Bronchial epithelial cell (primary cell): ENCODE data around the gene RNASEH1. TPM values are rescaled to one million over a fixed set of nuclear protein-coding genes. Genes with fewer than 3 reads are reported as not detected.

ENCODE experiments used
- DNase-seq: peaks from one replicate; pipeline ENCODE4 v3.0.0-alpha.2; 2010; ENCODE audit warnings: low read depth
- FAIRE-seq: peaks from 2 replicates; lab custom pipeline; 2011; peaks lifted over from hg19 to GRCh38; lab: Jason Lieb, UNC
- H3K27me3 ChIP-seq: 2 replicates; pipeline ENCODE4 v1.5.1; 2011; ENCODE audit warnings: low read length; ENCODE audit not compliant: control insufficient read depth, insufficient read depth
- H3K36me3 ChIP-seq: 2 replicates; pipeline ENCODE4 v1.5.1; 2011; ENCODE audit warnings: low read length; ENCODE audit not compliant: control insufficient read depth, insufficient read depth
- H3K4me3 ChIP-seq: 2 replicates; pipeline ENCODE4 v1.5.1; 2011; ENCODE audit warnings: mild to moderate bottlenecking, low read depth, low read length, control low read depth
- CTCF ChIP-seq: IDR thresholded peaks from 2 replicates; pipeline ENCODE4 v1.5.1; 2011; ENCODE audit warnings: mild to moderate bottlenecking, moderate library complexity, low read length, control low read depth, inconsistent platforms; ENCODE audit not compliant: insufficient read depth, severe bottlenecking
- total RNA-seq: library from RNA; depleted of rRNA; stranded (reverse); fragments of >200 nt; gene quantifications from 2 replicates; pipeline ENCODE4 v1.2.1, GENCODE V29; 2014

The RNASEH1 gene
- total RNA-seq, 1 donor from 2014 or later = 51.9 TPM

GRCh38 chr2:3523551-3524041 is 34.5 kb downstream of the RNASEH1 start:
- Histone ChIP-seq H3K36me3 (no peaks in the 10 kb centered on the region), H3K27me3 (no peaks in the 10 kb centered on the region), H3K4me3 (no peak overlapping the region)
- FAIRE-seq = no peak
- TF ChIP-seq CTCF = no peak
- DNase-seq = peak; percentile 39

DNA sequence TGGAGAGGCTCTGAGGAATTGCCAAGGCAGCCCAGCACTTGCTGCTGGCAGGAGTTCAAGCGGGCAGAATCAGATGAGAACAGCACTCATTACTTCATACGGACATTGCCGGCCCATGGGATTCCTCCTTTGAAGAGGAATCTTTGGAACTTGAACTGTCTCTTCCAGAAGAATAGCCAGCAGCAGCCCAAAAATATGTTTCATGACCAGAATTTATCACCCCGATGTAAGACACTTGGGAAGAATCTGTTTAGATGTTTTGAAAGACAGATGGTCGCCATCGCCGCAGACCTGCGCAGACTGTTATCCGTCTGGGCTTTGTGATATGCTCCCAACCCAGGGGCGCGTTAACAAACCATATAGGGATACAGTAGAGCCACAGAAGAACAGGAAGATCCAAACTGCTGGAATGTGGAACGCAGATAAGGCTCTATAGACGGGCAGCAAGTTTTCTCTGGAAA is 35.1 kb downstream of the RNASEH1 start:
- DNase-seq (no peak), FAIRE-seq (no peak)
- Histone ChIP-seq H3K27me3 (no peaks in the 10 kb centered on the region), H3K4me3 (no peak overlapping the region), H3K36me3 (no peaks in the 10 kb centered on the region)
- TF ChIP-seq CTCF = no peak

DNA sequence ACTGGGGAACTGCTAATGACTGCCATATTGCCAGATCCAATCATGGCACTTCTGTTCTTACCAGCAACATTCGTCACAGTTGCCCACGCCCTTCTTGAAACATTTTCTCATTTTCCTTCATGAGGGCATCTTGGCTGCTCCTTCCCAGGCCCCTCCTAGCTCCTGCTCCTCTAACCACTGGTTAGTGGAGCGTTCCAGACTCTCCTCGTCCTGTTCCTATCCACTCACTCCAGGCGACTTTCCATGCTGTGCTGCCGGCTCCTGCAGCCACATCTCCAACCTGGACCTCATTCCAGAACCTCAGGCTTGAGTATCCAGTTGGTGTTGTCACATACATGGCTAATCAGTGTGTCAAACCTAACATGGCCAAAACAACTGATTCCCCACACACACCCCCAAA is 37.5 kb downstream of the RNASEH1 start:
- DNase-seq (no peak), FAIRE-seq (no peak)
- Histone ChIP-seq H3K27me3 (no peaks in the 10 kb centered on the region), H3K4me3 (no peak overlapping the region), H3K36me3 (no peaks in the 10 kb centered on the region)
- TF ChIP-seq CTCF = no peak

GRCh38 chr2:3519255-3520205 is 38.6 kb downstream of the RNASEH1 start, which contains the start of gene ADI1:
ADI1 (minus strand) TSS chr2:3519531; CDS start chr2:3519487, 44 bp downstream.
- Histone ChIP-seq H3K4me3 (peak within 1 kb of the TSS; percentile 88), H3K36me3 (no peaks in the 10 kb centered on the region), H3K27me3 (no peaks in the 10 kb centered on the region)
- DNase-seq = peak; percentile 41
- FAIRE-seq = no peak
- TF ChIP-seq CTCF = no peak

- peak; percentile 92 for DNase-seq
- Histone ChIP-seq H3K27me3 (no peaks in the 10 kb centered on the region), H3K36me3 (no peaks in the 10 kb centered on the region), H3K4me3 (peak overlapping the region; percentile 88)
- no peak for TF ChIP-seq CTCF
- FAIRE-seq = no peak
These were observed 39.5 kb downstream of the RNASEH1 start for GRCh38 chr2:3518496-3519254.
